ENCODE measurements around the gene NADSYN1. TPM values are rescaled to one million over a fixed set of nuclear protein-coding genes. Genes with fewer than 3 reads are reported as not detected.

Gene NADSYN1
- total RNA-seq, 2 experiments from 2014 or later: 79.4 to 88.8 TPM

- no peak overlapping the region for H3K27ac Mint-ChIP-seq
- CTCF ChIA-PET: no interaction called here
- POLR2A ChIA-PET: no interaction called here
- DNase-seq (peak; percentile 22), ATAC-seq (no peak)
- H3K27me3 Mint-ChIP-seq: no peaks in the 10 kb centered on the region
- H3K4me1 Mint-ChIP-seq: peaks cover 36% of the 10 kb centered on the region
- peak overlapping the region; percentile 94 for H3K4me3 Mint-ChIP-seq
- no peaks in the 10 kb centered on the region for H3K9me3 Mint-ChIP-seq (ENCODE audit: low read depth)
- intact Hi-C loops (cut with DNase I, micrococcal nuclease): loop anchor here (5.0 to 10.0 kb wide), 2 partner anchors 333 to 1060 kb away; partner anchors contain the start of gene CTTN (in 1 of the 2)
- peaks cover 43% of the 10 kb centered on the region for H3K36me3 Mint-ChIP-seq (ENCODE audit: low read depth)
These were observed 1.6 kb downstream of the NADSYN1 start for GRCh38 chr11:71454470-71455113.

DNA sequence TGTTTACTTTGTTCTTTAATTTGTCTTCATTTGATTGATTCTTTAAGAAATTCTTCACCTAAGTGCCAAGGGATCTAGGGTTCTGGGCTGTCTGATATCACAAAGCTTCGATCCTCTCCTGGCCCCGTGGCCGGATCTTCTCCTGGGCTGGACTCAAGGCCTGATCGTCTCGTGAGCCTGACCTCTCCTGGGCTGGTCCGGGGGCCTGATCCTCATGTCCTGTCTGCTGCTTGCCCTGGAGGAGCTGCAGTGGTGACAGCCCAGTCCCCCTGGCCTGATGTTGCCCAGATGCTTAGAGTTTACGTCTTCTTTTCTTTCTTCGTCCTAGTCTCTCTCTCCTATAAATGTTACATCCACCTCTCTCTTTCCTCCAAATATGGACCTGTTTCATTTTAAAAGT, 3.3 kb downstream of the NADSYN1 start:
- Mint-ChIP-seq H3K4me3 (no peak overlapping the region), H3K4me1 (peaks cover 23% of the 10 kb centered on the region), H3K27ac (no peak overlapping the region), H3K36me3 (ENCODE audit: low read depth) (peaks cover 56% of the 10 kb centered on the region), H3K9me3 (ENCODE audit: low read depth) (no peaks in the 10 kb centered on the region), H3K27me3 (no peaks in the 10 kb centered on the region)
- DNase-seq: no peak
- ChIA-PET CTCF (no interaction called here), POLR2A (no interaction called here)
- no peak for ATAC-seq
- intact Hi-C loops (cut with DNase I, micrococcal nuclease): loop anchor here in 1 of 2 experiments (10.0 kb wide), 1 partner anchor 1061 kb away; the partner anchor contains the start of gene CTTN

- DNase-seq: no peak
- Mint-ChIP-seq H3K4me1 (peaks cover 17% of the 10 kb centered on the region), H3K9me3 (ENCODE audit: low read depth) (no peaks in the 10 kb centered on the region), H3K36me3 (ENCODE audit: low read depth) (peaks cover 56% of the 10 kb centered on the region), H3K27me3 (no peaks in the 10 kb centered on the region), H3K4me3 (no peak overlapping the region), H3K27ac (no peak overlapping the region)
- ATAC-seq: no peak
- ChIA-PET POLR2A (no interaction called here), CTCF (interaction anchor here (0.6 to 0.7 kb wide), 3 partner anchors 37 to 925 kb away, joined by 3 read pairs; no protein-coding TSS in a partner anchor)
- intact Hi-C loops (cut with DNase I, micrococcal nuclease): loop anchor here in 1 of 2 experiments (10.0 kb wide), 1 partner anchor 1062 kb away; the partner anchor contains the start of gene CTTN
These were observed 3.8 kb downstream of the NADSYN1 start for GRCh38 chr11:71456831-71457230.

DNA sequence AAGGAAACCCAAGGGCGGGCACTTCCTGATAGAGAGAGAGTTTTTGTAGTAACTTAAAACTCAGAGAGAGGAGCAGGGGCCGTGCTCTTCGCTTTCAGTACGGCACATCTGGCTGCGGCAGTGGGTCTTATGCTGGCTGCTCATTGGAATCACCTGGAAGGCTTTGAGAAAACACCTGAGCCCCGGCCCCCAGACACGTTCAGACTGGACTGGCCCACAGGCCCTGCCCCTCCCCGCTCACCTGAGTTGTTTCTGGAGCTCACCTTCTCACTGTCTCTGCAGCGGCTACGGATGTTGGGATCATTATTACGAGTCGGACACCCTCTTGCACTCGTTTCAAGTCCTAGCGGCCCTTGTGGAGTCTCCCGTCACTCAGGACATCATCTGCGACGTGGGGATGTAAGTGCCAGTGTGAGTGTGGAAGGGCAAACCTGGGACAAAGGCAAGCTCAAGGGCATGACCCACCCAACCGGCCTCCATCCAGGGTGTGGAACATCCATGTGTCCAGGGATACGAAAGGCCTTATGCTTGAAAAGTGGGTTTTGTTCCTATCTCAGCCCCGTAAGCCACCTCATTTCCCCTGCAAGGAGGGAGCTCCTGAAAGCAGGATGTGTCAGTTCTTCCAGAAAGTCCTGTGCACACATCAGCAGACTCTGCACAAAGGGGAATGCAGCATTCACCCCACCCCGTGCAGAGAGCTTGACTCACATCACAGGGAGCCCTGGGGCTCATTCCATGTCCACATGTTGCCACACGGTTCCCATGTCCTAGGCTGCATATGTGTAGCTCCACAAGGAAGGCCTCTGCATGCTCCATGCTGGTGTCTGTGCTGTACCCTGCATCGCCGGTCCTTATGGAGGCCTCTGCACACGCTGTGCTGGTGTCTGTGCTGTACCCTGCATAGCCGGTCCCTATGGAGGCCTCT, 5.4 kb downstream of the NADSYN1 start:
- no peak for DNase-seq
- Mint-ChIP-seq H3K4me1 (peaks cover 12% of the 10 kb centered on the region), H3K27me3 (no peaks in the 10 kb centered on the region), H3K36me3 (ENCODE audit: low read depth) (peaks cover 54% of the 10 kb centered on the region), H3K27ac (no peak overlapping the region), H3K9me3 (ENCODE audit: low read depth) (no peaks in the 10 kb centered on the region), H3K4me3 (no peak overlapping the region)
- ChIA-PET POLR2A (interaction anchor here (0.7 kb wide), 1 partner anchor 74 kb away, joined by 8 read pairs; no protein-coding TSS in a partner anchor), CTCF (no interaction called here)
- intact Hi-C loops (cut with DNase I, micrococcal nuclease): loop anchor here in 1 of 2 experiments (10.0 kb wide), 1 partner anchor 1064 kb away; the partner anchor contains the start of gene CTTN
- no peak for ATAC-seq

DNA sequence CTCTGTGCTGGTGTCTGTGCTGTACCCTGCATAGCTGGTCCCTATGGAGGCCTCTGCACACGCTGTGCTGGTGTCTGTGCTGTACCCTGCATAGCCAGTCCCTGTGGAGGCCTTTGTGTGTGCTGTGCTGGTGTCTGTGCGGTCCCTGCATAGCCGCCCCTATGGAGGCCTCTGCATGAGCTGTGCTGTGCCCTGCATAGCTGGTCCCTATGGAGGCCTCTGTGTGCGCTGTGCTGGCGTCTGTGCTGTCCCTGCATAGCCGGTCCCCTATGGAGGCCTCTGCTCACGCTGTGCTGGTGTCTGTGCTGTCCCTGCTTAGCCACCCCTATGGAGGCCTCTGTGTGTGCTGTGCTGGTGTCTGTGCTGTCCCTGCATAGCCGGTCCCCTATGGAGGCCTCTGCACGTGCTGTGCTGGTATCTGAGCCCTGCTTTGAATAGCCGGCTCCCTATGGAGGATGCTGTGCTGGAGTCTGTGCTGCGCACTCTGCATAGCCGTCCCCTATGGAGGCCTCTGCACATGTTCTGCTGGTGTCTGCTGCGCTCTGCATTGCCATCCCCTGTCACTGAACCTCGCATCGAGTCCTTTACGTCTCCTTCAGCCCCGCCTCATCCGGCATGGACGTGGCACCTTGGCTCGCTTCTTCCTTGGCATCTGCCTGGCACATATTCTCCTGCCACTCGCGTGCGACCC, 6.2 kb downstream of the NADSYN1 start:
- no peak overlapping the region for H3K27ac Mint-ChIP-seq
- H3K4me1 Mint-ChIP-seq: peaks cover 7% of the 10 kb centered on the region
- CTCF ChIA-PET: no interaction called here
- intact Hi-C loops (cut with DNase I, micrococcal nuclease): loop anchor here in 1 of 2 experiments (10.0 kb wide), 1 partner anchor 1064 kb away; the partner anchor contains the start of gene CTTN
- peaks cover 58% of the 10 kb centered on the region for H3K36me3 Mint-ChIP-seq (ENCODE audit: low read depth)
- POLR2A ChIA-PET: interaction anchor here (0.7 kb wide), 1 partner anchor 73 kb away, joined by 8 read pairs; no protein-coding TSS in a partner anchor
- no peak overlapping the region for H3K4me3 Mint-ChIP-seq
- no peak for DNase-seq
- no peaks in the 10 kb centered on the region for H3K27me3 Mint-ChIP-seq
- ATAC-seq: no peak
- H3K9me3 Mint-ChIP-seq (ENCODE audit: low read depth): no peaks in the 10 kb centered on the region

GRCh38 chr11:71459767-71460320, 6.8 kb downstream of the NADSYN1 start:
- intact Hi-C loops (cut with DNase I, micrococcal nuclease): loop anchor here in 1 of 2 experiments (10.0 kb wide), 1 partner anchor 1065 kb away; the partner anchor contains the start of gene CTTN
- Mint-ChIP-seq H3K4me1 (peaks cover 2% of the 10 kb centered on the region), H3K9me3 (ENCODE audit: low read depth) (no peaks in the 10 kb centered on the region), H3K27me3 (no peaks in the 10 kb centered on the region), H3K36me3 (ENCODE audit: low read depth) (peaks cover 59% of the 10 kb centered on the region), H3K4me3 (no peak overlapping the region), H3K27ac (no peak overlapping the region)
- DNase-seq (no peak), ATAC-seq (no peak)
- POLR2A ChIA-PET: no interaction called here
- CTCF ChIA-PET: no interaction called here

DNA sequence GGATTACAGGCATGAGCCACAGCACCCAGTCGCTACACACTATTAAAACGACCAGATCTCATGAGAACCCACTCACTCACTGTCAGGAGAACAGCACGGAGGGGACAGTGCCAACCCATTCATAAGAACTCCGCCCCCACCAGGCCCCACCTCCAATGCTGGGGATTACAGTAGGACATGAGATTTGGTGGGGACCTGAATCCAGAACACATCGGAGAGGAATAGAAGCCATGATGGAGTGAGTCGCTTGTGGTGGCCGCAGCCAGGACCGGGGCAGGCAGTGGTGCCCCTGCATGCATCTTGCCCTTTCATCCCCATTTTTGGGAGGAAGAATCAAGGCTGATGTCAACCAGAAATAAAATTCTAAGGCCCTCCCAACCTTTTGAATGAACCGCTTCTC, 8.7 kb downstream of the NADSYN1 start:
- Mint-ChIP-seq H3K36me3 (ENCODE audit: low read depth) (peaks cover 50% of the 10 kb centered on the region), H3K27me3 (no peaks in the 10 kb centered on the region), H3K9me3 (ENCODE audit: low read depth) (no peaks in the 10 kb centered on the region), H3K27ac (no peak overlapping the region), H3K4me1 (no peaks in the 10 kb centered on the region), H3K4me3 (no peak overlapping the region)
- CTCF ChIA-PET: no interaction called here
- intact Hi-C loops (cut with DNase I, micrococcal nuclease): no loop called here
- POLR2A ChIA-PET: no interaction called here
- ATAC-seq (no peak), DNase-seq (no peak)

DNA sequence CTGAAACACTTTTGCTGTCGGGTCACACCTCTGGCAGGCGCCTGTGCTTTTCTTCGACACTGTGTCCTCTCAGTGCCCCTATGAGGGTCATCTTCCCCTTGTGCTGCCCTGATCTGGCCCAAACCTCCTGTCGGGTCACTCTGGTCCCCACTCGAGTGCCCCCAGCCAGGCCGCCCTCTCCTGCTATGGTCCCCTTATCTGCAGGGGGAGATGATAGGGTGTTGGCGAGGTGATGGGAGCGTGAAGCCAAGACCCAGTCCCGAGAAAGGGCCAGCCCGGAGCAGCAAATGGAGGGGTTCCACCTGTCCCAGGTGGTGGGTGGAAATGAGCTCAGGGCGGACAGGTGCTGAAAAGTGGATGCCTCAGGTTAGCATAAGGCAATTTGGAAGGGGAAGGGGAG, 9.7 kb downstream of the NADSYN1 start:
- DNase-seq: no peak
- Mint-ChIP-seq H3K4me3 (no peak overlapping the region), H3K27ac (no peak overlapping the region), H3K4me1 (no peaks in the 10 kb centered on the region), H3K27me3 (no peaks in the 10 kb centered on the region), H3K36me3 (ENCODE audit: low read depth) (peaks cover 46% of the 10 kb centered on the region), H3K9me3 (ENCODE audit: low read depth) (no peaks in the 10 kb centered on the region)
- ChIA-PET POLR2A (no interaction called here), CTCF (no interaction called here)
- intact Hi-C loops (cut with DNase I, micrococcal nuclease): no loop called here
- ATAC-seq: no peak

DNA sequence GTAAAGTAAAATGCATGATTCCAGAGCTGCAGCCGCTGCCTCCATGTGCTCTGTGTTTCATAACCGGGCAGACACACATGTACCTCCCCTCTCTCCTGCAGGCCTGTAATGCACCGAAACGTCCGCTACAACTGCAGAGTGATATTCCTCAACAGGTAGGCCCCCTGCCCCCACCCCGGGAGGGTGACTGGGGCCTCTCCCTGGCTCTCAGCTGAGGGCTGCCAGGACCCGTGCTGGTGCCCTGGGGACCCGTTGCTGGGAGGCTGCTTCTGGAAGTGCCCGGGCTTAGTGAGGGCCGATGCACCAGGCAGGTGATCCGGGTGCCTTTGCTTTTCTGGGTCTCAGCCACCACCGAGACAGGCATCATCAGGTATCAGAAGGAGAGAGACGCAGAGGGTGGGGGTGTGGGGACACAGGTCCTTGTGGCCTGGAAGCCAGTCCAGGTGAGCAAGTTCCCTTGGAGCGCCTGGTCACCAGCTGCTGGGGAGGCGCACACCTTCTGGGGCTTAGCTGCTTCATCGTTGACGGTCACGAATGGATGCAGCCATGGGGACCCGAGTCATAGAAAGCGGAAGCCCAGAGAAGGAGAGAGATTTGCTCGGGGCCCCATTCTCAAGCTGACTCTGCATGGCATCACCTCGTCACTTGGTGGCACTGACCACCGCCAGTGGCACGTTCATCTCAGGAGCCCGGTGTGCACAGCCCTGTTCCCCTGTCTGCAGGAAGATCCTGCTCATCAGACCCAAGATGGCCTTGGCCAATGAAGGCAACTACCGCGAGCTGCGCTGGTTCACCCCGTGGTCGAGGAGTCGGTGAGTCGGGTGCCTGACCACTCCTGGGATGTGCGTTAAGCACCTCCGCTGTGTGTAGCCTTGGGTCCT, 10.6 kb downstream of the NADSYN1 start:
- POLR2A ChIA-PET: no interaction called here
- no peak for ATAC-seq
- H3K36me3 Mint-ChIP-seq (ENCODE audit: low read depth): peaks cover 45% of the 10 kb centered on the region

DNA sequence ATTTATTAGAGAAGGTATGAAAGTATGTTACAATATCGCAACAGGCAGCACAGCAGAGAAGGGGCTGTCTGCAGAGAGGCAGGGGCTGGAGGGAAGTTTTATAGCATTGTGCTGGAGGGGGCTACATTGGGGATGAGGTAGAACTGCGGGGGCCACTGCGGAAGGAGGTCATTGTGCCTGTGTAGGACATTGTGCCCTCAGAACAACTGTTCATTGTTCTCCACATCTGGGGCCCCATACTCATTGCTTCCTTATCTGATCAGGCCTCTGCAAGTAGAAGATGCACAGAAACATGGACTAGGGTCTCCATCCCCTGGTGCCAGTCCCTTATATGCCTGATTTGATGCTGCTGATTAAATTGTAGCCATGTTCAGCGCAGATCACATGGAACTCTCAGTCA, 12.1 kb downstream of the NADSYN1 start:
- intact Hi-C loops (cut with DNase I, micrococcal nuclease): no loop called here
- Mint-ChIP-seq H3K4me3 (no peak overlapping the region), H3K27me3 (no peaks in the 10 kb centered on the region), H3K27ac (no peak overlapping the region), H3K4me1 (no peaks in the 10 kb centered on the region), H3K9me3 (ENCODE audit: low read depth) (no peaks in the 10 kb centered on the region), H3K36me3 (ENCODE audit: low read depth) (peaks cover 37% of the 10 kb centered on the region)
- DNase-seq (no peak), ATAC-seq (no peak)
- POLR2A ChIA-PET: no interaction called here
- CTCF ChIA-PET: no interaction called here

More for the DNA sequence above, 10.6 kb downstream of the NADSYN1 start:
- no peak overlapping the region for H3K4me3 Mint-ChIP-seq
- CTCF ChIA-PET: no interaction called here
- H3K9me3 Mint-ChIP-seq (ENCODE audit: low read depth): no peaks in the 10 kb centered on the region
- H3K4me1 Mint-ChIP-seq: no peaks in the 10 kb centered on the region
- DNase-seq: no peak
- no peaks in the 10 kb centered on the region for H3K27me3 Mint-ChIP-seq
- intact Hi-C loops (cut with DNase I, micrococcal nuclease): no loop called here
- H3K27ac Mint-ChIP-seq: no peak overlapping the region

Data from activated CD4-positive, alpha-beta T cell treated with anti-CD3 and anti-CD28 coated beads for 36 hours (primary cell).